ENCODE results near the gene KIRREL3. TPM values are rescaled to one million over a fixed set of nuclear protein-coding genes. Genes with fewer than 3 reads are reported as not detected.

The KIRREL3 gene
- total and polyA plus RNA-seq, 2 of the 4 experiments (the other 2 are of a cell fraction), result 10.9 to 15.9 TPM

DNA sequence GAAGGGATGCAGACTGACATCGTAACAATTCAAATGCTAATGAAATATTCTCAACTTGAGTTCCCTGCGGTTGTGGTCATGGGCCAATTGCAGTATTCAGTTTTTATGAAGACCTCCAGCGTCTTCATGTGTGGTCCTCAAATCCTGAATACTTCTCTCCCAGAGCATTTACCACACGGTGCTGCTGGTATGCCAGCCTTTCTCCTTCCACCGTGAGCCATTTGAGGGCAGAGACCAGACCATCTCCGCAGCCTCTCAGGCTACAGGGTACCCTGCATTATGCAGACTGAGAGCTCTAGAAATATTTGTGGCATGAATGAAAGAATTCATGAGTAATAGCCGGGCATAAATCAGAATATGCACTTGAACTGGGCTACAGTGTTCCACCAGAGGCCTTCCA is 355.4 kb downstream of the KIRREL3 start:
- no peak overlapping the region for H3K9ac ChIP-seq (ENCODE audit: low read depth, low read length)
- no TSS peak for BruUV-seq (replicated peaks)
- ATAC-seq (ENCODE audit: low read depth) (peak; percentile 44), DNase-seq (no peak)
- TF ChIP-seq, protein P1, sequence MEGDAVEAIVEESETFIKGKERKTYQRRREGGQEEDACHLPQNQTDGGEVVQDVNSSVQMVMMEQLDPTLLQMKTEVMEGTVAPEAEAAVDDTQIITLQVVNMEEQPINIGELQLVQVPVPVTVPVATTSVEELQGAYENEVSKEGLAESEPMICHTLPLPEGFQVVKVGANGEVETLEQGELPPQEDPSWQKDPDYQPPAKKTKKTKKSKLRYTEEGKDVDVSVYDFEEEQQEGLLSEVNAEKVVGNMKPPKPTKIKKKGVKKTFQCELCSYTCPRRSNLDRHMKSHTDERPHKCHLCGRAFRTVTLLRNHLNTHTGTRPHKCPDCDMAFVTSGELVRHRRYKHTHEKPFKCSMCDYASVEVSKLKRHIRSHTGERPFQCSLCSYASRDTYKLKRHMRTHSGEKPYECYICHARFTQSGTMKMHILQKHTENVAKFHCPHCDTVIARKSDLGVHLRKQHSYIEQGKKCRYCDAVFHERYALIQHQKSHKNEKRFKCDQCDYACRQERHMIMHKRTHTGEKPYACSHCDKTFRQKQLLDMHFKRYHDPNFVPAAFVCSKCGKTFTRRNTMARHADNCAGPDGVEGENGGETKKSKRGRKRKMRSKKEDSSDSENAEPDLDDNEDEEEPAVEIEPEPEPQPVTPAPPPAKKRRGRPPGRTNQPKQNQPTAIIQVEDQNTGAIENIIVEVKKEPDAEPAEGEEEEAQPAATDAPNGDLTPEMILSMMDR (conservative IDR thresholded peaks at IDR 0.05; ENCODE audit: low read depth, low read length), result no peak
- no peak for TF ChIP-seq MAZ (IDR thresholded peaks at IDR 0.05; ENCODE audit: borderline replicate concordance, low read depth, low read length)
- TF ChIP-seq POLR2A (IDR thresholded peaks at IDR 0.05; ENCODE audit: low read depth, low read length), result no peak
- TF ChIP-seq BHLHE40 (IDR thresholded peaks at IDR 0.05; ENCODE audit: low read depth, low read length), result no peak
- no peak for TF ChIP-seq MAFK (IDR thresholded peaks at IDR 0.05; ENCODE audit: low read depth, low read length)
- TF ChIP-seq, protein P2, sequence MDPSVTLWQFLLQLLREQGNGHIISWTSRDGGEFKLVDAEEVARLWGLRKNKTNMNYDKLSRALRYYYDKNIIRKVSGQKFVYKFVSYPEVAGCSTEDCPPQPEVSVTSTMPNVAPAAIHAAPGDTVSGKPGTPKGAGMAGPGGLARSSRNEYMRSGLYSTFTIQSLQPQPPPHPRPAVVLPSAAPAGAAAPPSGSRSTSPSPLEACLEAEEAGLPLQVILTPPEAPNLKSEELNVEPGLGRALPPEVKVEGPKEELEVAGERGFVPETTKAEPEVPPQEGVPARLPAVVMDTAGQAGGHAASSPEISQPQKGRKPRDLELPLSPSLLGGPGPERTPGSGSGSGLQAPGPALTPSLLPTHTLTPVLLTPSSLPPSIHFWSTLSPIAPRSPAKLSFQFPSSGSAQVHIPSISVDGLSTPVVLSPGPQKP (IDR thresholded peaks at IDR 0.05; ENCODE audit: borderline replicate concordance, low read depth, low read length), result no peak
- no peak for TF ChIP-seq RFX5 (IDR thresholded peaks at IDR 0.05; ENCODE audit: low read depth, low read length)
- no peak for TF ChIP-seq RAD21 (IDR thresholded peaks at IDR 0.05; ENCODE audit: low read length)
- no peak for TF ChIP-seq MXI1 (IDR thresholded peaks at IDR 0.05; ENCODE audit: borderline replicate concordance, low read depth, low read length)
- no peak for TF ChIP-seq SMC3 (IDR thresholded peaks at IDR 0.05; ENCODE audit: low read depth, low read length)
- no peak overlapping the region for H3K4me2 ChIP-seq (ENCODE audit: low read depth, low read length)
- peaks cover 12% of the 10 kb centered on the region; the same call in 1 of the 2 replicates for H3K9me1 ChIP-seq (ENCODE audit: insufficient read depth, low read length)
- in situ Hi-C loops (cut with MboI; ENCODE audit: low sequenced_read_pairs), result no loop called here
- WGBS, 2 experiments (ENCODE audit: extremely low coverage in 2 of 2, insufficient read length in 1 of 2), result 80% methylated on average over 1 of the region's 7 CpGs; no CpG with 5 or more reads in 1 of the 2 experiments
- peak overlapping the region; percentile 58 for H2AK9ac ChIP-seq (replicated peaks; ENCODE audit: low read depth, low read length, poor library complexity)
- H3K4me1 ChIP-seq (ENCODE audit: control insufficient read depth, insufficient read depth, low read length), result peaks cover 4% of the 10 kb centered on the region; the same call in 1 of the 2 replicates
- intact Hi-C loops (cut with micrococcal nuclease), result no loop called here
- no peak overlapping the region for H3K56ac ChIP-seq (ENCODE audit: extremely low read depth, insufficient read depth, low read length)
- H3K4ac ChIP-seq (ENCODE audit: low read depth, low read length), result no peak overlapping the region
- ChIA-PET POLR2A (ENCODE audit: unreplicated experiment) (interaction anchor here (0.5 to 0.6 kb wide), 2 partner anchors 242 to 341 kb away, joined by 3 read pairs; partner anchors contain the start of gene DCPS), CTCF (no interaction called here)
- no peaks in the 10 kb centered on the region for H4K20me1 ChIP-seq (ENCODE audit: insufficient read depth, low read length)
- H4K8ac ChIP-seq (ENCODE audit: low read depth in 2 of 2, low read length in 2 of 2), result no peak overlapping the region
- H3K23ac ChIP-seq (ENCODE audit: low read depth, low read length), result no peak overlapping the region
- H3K4me3 ChIP-seq (ENCODE audit: insufficient read depth, low read depth, low read length), result no peak overlapping the region
- no peak overlapping the region for H3K14ac ChIP-seq (replicated peaks; ENCODE audit: low read depth, low read length)
- H4K91ac ChIP-seq (ENCODE audit: insufficient read depth, low read depth, low read length), result no peak overlapping the region; the same call in 1 of the 2 replicates
- H2BK5ac ChIP-seq (ENCODE audit: low read depth, low read length, poor library complexity, severe bottlenecking), result no peak overlapping the region
- no peak overlapping the region for H2BK15ac ChIP-seq (ENCODE audit: low read depth, low read length)
- H3K27ac ChIP-seq (ENCODE audit: insufficient read depth, low read length), result no peak overlapping the region
- H4K5ac ChIP-seq (ENCODE audit: low read depth, low read length), result no peak overlapping the region
- no peak overlapping the region for H3K18ac ChIP-seq (ENCODE audit: low read depth, low read length)
- H3K36me3 ChIP-seq (ENCODE audit: control insufficient read depth, insufficient read depth, low read length), result no peaks in the 10 kb centered on the region
- no peak overlapping the region for H2BK120ac ChIP-seq (ENCODE audit: low read depth, low read length)
- peaks cover 9% of the 10 kb centered on the region in 2 experiments; a peak in 1 of 4 replicates for H3K79me1 ChIP-seq (ENCODE audit: low read depth in 1 of 2, low read length in 2 of 2)
- no peak overlapping the region for H2AK5ac ChIP-seq (ENCODE audit: low read depth, low read length)
- H3K27me3 ChIP-seq (ENCODE audit: control insufficient read depth, insufficient read depth, low read length), result no peaks in the 10 kb centered on the region
- H2AFZ ChIP-seq (replicated peaks; ENCODE audit: low read length, poor library complexity), result no peak overlapping the region
- no peaks in the 10 kb centered on the region for H3K9me3 ChIP-seq (ENCODE audit: control insufficient read depth, insufficient read depth, low read length)
- no peak overlapping the region for H2BK20ac ChIP-seq (ENCODE audit: low read depth, low read length)
- dilution Hi-C loops (cut with HindIII; ENCODE audit: low sequenced_read_pairs, unreplicated experiment), result no loop called here

Measured in IMR-90 (cell line).